Gastrocnemius medialis (tissue), 4 donors: ENCODE measurements around the gene PCNX2. TPM values are rescaled to one million over a fixed set of nuclear protein-coding genes. Genes with fewer than 3 reads are reported as not detected.

Experiments
- ATAC-seq, 2 donors: fragments of 150-250 bp; one replicate each; pipeline ENCODE4 v1.9.1; 2016
- DNase-seq, 2 donors: peaks; one replicate each; pipeline ENCODE4 v3.0.0-alpha.2; 2019
- H3K27ac ChIP-seq, 4 donors: fragments of 200-600 bp; sonication (generic); 1 replicate in 1 of 4; 2 replicates in 3 of 4; pipeline ENCODE4 v1.5.1; 2016 to 2018; ENCODE audit warnings: mild to moderate bottlenecking in 2 of 4, moderate library complexity in 1 of 4
- H3K27me3 ChIP-seq, 3 donors: fragments of 200-600 bp; sonication (generic) in 2 of 3; 1 replicate in 1 of 3; 2 replicates in 2 of 3; pipeline versions ENCODE4 v1.5.1 to v1.6.0; 2016 to 2019; ENCODE audit warnings: mild to moderate bottlenecking in 1 of 3, moderate library complexity in 1 of 3
- H3K36me3 ChIP-seq, 2 donors: fragments of 200-600 bp; sonication (generic) in 1 of 2; one replicate each; pipeline ENCODE4 v1.5.1; 2017 to 2018
- H3K4me1 ChIP-seq, 2 donors: fragments of 200-600 bp; sonication (generic) in 1 of 2; one replicate each; pipeline ENCODE4 v1.5.1; 2016 to 2017; ENCODE audit warnings: mild to moderate bottlenecking in 2 of 2
- H3K4me3 ChIP-seq, 4 donors: fragments of 200-600 bp; sonication (generic) in 3 of 4; 1 replicate in 1 of 4; 2 replicates in 3 of 4; pipeline ENCODE4 v1.5.1; 2016 to 2019; ENCODE audit warnings: mild to moderate bottlenecking in 2 of 4
- H3K9me3 ChIP-seq, 3 donors: fragments of 200-600 bp; sonication (generic) in 2 of 3; 1 replicate in 1 of 3; 2 replicates in 2 of 3; pipeline ENCODE4 v1.5.1; 2016 to 2019
- POLR2A ChIP-seq, 2 donors: fragments of 450-650 bp; IDR thresholded peaks; one replicate each; pipeline ENCODE4 v1.6.1; 2017; ENCODE audit warnings: antibody characterized with exemption in 2 of 2, mild to moderate bottlenecking in 2 of 2, moderate library complexity in 2 of 2
- in situ Hi-C, 4 donors: fragments of 200-750 bp; cut with MboI; loops; one replicate each; pipeline versions ENCODE4 v1.15.0 to v1.8.0; 2017; ENCODE audit warnings: low sequenced_read_pairs in 4 of 4
- intact Hi-C: fragments of 100-400 bp; cut with DNase I; formaldehyde crosslinking; loops from one replicate; pipeline ENCODE4 v1.15.1; 2023; ENCODE audit warnings: low total_unique reads
- total RNA-seq, 4 donors: library from RNA; depleted of rRNA; stranded (reverse); fragments of >200 nt; gene quantifications; one replicate each; pipeline versions ENCODE4 v1.1.0 to v1.2.3, GENCODE V29; 2016
- TF ChIP-seq, protein P1 (sequence below), 5 experiments: fragments of 450-650 bp in 3 of 5; fragments of 200-600 bp in 2 of 5; sonication (generic) in 2 of 5; IDR thresholded peaks in 4 of 5; conservative IDR thresholded peaks in 1 of 5; 1 replicate in 4 of 5; 2 replicates in 1 of 5; pipeline ENCODE4 v1.5.1; 2016 to 2019; ENCODE audit warnings: antibody characterized with exemption in 5 of 5, mild to moderate bottlenecking in 3 of 5, moderate library complexity in 3 of 5

PCNX2 gene
- total RNA-seq, 4 donors from 2014 or later, result 0.34 to 5.6 (median 1.9) TPM

DNA sequence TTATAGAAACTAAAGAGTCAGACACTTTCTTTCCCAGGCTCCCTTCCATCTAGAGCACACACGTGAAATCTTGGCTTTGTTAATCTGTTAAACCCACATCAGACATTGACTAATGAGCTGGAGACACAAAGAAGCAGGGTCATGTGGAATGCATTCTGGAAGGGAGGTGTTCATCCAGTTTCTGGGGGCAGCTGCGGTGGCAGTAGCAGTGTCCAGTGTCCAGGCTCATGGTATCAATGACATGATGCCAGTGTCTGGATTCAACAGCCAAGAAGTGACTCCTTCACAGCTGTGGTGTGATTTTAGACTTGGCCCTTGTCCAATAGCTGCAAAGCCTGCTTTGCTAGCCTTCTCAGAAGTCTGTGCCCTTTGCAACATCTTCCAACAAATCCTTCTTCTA lies 249.9 kb downstream of the PCNX2 start:
- no peaks in the 10 kb centered on the region for H3K27me3 ChIP-seq
- in situ Hi-C loops (no loop called here), intact Hi-C loops (no loop called here)
- H3K4me3 ChIP-seq, result no peak overlapping the region
- H3K9me3 ChIP-seq, result no peaks in the 10 kb centered on the region
- no peak for DNase-seq
- no peaks in the 10 kb centered on the region for H3K36me3 ChIP-seq
- no peak for ATAC-seq
- no peaks in the 10 kb centered on the region for H3K4me1 ChIP-seq
- no peak overlapping the region for H3K27ac ChIP-seq
- no peak for TF ChIP-seq POLR2A (IDR thresholded peaks at IDR 0.05)
- TF ChIP-seq, protein P1, sequence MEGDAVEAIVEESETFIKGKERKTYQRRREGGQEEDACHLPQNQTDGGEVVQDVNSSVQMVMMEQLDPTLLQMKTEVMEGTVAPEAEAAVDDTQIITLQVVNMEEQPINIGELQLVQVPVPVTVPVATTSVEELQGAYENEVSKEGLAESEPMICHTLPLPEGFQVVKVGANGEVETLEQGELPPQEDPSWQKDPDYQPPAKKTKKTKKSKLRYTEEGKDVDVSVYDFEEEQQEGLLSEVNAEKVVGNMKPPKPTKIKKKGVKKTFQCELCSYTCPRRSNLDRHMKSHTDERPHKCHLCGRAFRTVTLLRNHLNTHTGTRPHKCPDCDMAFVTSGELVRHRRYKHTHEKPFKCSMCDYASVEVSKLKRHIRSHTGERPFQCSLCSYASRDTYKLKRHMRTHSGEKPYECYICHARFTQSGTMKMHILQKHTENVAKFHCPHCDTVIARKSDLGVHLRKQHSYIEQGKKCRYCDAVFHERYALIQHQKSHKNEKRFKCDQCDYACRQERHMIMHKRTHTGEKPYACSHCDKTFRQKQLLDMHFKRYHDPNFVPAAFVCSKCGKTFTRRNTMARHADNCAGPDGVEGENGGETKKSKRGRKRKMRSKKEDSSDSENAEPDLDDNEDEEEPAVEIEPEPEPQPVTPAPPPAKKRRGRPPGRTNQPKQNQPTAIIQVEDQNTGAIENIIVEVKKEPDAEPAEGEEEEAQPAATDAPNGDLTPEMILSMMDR (IDR thresholded peaks at IDR 0.05 in 4 of 5, conservative IDR thresholded peaks at IDR 0.05 in 1 of 5), result no peak

DNA sequence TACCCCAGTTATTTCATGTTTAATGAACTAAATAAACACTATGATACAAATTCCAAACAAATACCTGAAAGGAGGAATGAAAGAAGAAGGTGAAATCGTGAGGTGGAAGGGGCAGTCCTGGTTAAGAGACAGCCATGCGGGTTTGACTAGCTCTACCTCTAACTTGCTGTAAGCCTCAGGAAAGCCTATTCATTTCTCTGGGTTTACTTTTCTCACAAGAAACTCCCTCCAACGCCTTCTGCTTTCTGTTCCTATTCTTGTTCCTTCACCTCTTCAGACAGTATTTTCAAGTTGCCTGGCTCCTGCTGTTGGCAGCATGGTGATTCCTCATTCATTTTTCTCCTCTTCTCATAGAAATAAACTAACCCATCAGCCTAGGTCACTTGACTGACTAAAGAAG lies 252.7 kb downstream of the PCNX2 start:
- no peak for TF ChIP-seq POLR2A (IDR thresholded peaks at IDR 0.05)
- TF ChIP-seq, protein P1 (IDR thresholded peaks at IDR 0.05 in 4 of 5, conservative IDR thresholded peaks at IDR 0.05 in 1 of 5), result no peak
- H3K27ac ChIP-seq, result no peak overlapping the region
- ATAC-seq, result no peak
- no peaks in the 10 kb centered on the region for H3K9me3 ChIP-seq
- no peaks in the 10 kb centered on the region for H3K27me3 ChIP-seq
- intact Hi-C loops, result no loop called here
- in situ Hi-C loops, result no loop called here
- H3K4me3 ChIP-seq, result no peak overlapping the region
- no peak for DNase-seq
- no peaks in the 10 kb centered on the region for H3K36me3 ChIP-seq
- H3K4me1 ChIP-seq, result no peaks in the 10 kb centered on the region

DNA sequence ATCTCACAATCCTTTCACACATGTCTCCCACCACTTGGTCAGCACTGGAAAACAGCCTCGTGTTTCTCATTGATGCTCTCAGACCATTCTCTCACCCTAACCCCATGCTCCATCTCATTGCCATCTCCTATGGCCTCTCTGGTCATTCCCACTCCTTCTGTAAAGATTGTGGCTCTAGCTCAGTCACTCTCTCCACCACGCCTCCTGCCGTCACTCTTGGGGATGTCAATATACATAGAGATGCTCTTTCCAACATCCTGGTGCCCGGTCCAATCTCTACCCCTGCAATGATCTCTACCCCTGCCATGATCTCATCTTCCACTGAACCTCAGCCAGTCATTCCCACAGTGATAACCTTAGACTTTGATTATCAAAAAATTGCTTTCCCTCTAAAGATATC lies 255.0 kb downstream of the PCNX2 start:
- intact Hi-C loops (no loop called here), in situ Hi-C loops (no loop called here)
- ATAC-seq (no peak), DNase-seq (no peak)
- Histone ChIP-seq H3K36me3 (no peaks in the 10 kb centered on the region), H3K27me3 (no peaks in the 10 kb centered on the region), H3K4me3 (no peak overlapping the region), H3K9me3 (no peaks in the 10 kb centered on the region), H3K4me1 (no peaks in the 10 kb centered on the region), H3K27ac (no peak overlapping the region)
- TF ChIP-seq, protein P1 (IDR thresholded peaks at IDR 0.05 in 4 of 5, conservative IDR thresholded peaks at IDR 0.05 in 1 of 5), result no peak
- TF ChIP-seq POLR2A (IDR thresholded peaks at IDR 0.05), result no peak

DNA sequence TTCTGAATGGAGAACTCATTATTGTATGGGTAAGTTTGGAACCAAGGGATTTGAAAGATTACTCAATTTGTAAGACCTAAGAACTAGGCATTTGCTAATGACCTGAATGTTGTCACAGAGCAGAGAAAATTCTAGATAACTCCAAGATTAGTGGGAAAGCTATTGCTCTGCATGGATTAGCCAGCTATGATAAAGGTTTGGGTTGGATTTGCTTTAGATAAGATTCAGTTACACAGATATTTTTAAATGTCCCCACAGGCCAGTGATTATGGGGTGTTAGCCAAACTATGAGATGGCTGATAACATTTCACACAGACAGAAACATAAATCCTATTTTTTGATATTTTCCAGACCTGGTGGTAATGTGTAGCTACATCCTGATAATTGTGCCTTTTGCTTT lies 256.9 kb downstream of the PCNX2 start:
- no peak overlapping the region for H3K4me3 ChIP-seq
- ATAC-seq, result no peak
- no peak for TF ChIP-seq POLR2A (IDR thresholded peaks at IDR 0.05)
- TF ChIP-seq, protein P1 (IDR thresholded peaks at IDR 0.05 in 4 of 5, conservative IDR thresholded peaks at IDR 0.05 in 1 of 5), result no peak
- no peaks in the 10 kb centered on the region for H3K9me3 ChIP-seq
- no peaks in the 10 kb centered on the region for H3K27me3 ChIP-seq
- H3K36me3 ChIP-seq, result no peaks in the 10 kb centered on the region
- no peak for DNase-seq
- intact Hi-C loops, result no loop called here
- in situ Hi-C loops, result no loop called here
- H3K27ac ChIP-seq, result no peak overlapping the region
- no peaks in the 10 kb centered on the region for H3K4me1 ChIP-seq

DNA sequence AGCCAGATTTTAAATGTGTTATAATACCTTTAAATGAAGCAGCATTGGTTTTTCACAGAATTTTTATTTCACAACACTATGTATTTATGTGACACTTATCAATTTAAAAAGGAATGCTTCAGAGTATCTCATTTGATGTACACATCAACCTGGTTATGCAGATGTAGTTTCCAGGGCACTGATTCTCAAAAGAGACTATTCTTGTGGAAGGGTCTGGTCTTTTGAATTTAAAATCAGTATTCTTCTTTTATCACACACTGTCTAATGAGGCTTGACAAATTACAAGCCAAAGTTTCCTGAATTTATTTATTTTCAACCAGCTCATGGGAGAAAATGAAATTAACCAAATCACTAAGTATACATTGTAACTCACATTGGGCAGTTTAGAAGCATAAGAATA lies 257.7 kb downstream of the PCNX2 start:
- intact Hi-C loops (no loop called here), in situ Hi-C loops (no loop called here)
- H3K9me3 ChIP-seq, result no peaks in the 10 kb centered on the region
- H3K27ac ChIP-seq, result no peak overlapping the region
- peaks cover 0 to 5% of the 10 kb centered on the region in 2 donors for H3K4me1 ChIP-seq
- no peak for TF ChIP-seq POLR2A (IDR thresholded peaks at IDR 0.05)
- TF ChIP-seq, protein P1 (IDR thresholded peaks at IDR 0.05 in 4 of 5, conservative IDR thresholded peaks at IDR 0.05 in 1 of 5), result no peak
- H3K27me3 ChIP-seq, result no peaks in the 10 kb centered on the region
- H3K36me3 ChIP-seq, result no peaks in the 10 kb centered on the region
- DNase-seq, result no peak
- ATAC-seq, result no peak
- no peak overlapping the region for H3K4me3 ChIP-seq
